ENCODE measurements around the gene SLIT3. TPM values are rescaled to one million over a fixed set of nuclear protein-coding genes. Genes with fewer than 3 reads are reported as not detected.

SLIT3 gene
- total RNA-seq, 1 experiment from 2014 or later = 0.10 TPM

DNA sequence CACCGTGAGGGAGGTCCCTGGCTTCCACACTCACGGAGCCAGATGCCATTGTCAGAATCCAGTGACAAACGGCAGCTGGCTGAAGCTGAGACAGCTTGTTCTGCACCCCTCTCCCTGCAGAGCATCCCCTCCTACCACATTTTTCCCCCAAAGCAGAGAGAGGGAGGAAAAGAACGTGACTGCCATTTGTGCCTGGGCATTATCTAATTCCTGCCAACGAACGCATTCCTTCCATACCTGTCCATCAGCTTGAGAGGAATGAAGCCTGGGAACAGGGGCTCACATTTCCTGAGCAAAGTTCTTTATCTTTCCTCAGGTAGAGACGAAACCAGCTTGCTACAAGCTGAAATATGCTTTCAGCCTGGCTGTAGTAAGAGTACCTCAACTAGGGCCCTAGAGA lies 175.4 kb downstream of the SLIT3 start:
- CTCF ChIA-PET = no interaction called here
- H3K9me3 ChIP-seq (ENCODE audit: control insufficient read depth in 1 of 2, insufficient read depth in 1 of 2, low read depth in 1 of 2, low read length in 2 of 2) = no peaks in the 10 kb centered on the region

More for the DNA sequence above, 175.4 kb downstream of the SLIT3 start:
- H3K79me2 ChIP-seq (ENCODE audit: insufficient read depth, low read length) = no peaks in the 10 kb centered on the region
- H3K27me3 ChIP-seq (ENCODE audit: insufficient read depth, low read length) = peaks cover 14% of the 10 kb centered on the region; the same call in 1 of the 2 replicates
- no peak overlapping the region for H3K4me3 ChIP-seq (replicated peaks in 1 of 2; ENCODE audit: low read depth in 1 of 2, low read length in 2 of 2)
- intact Hi-C loops (cut with micrococcal nuclease) = no loop called here
- no peaks in the 10 kb centered on the region for H3K4me1 ChIP-seq (ENCODE audit: control insufficient read depth in 1 of 2, insufficient read depth in 2 of 2, low read length in 2 of 2)
- no peaks in the 10 kb centered on the region for H4K20me1 ChIP-seq (ENCODE audit: insufficient read depth)
- H3K9ac ChIP-seq (ENCODE audit: low read length) = no peak overlapping the region
- H3K36me3 ChIP-seq (ENCODE audit: control insufficient read depth in 1 of 2, insufficient read depth in 2 of 2, low read length in 2 of 2) = no peaks in the 10 kb centered on the region
- no TSS peak for BruUV-seq (replicated peaks)
- TF ChIP-seq ELF1 (IDR thresholded peaks at IDR 0.05; ENCODE audit: borderline replicate concordance, low read depth) (no peak), EZH2phosphoT487 (IDR thresholded peaks at IDR 0.05; ENCODE audit: borderline replicate concordance) (no peak), JUND (IDR thresholded peaks at IDR 0.05) (no peak), POLR2AphosphoS5 (IDR thresholded peaks at IDR 0.05; ENCODE audit: low read depth, low read length) (no peak), SP1 (IDR thresholded peaks at IDR 0.05; ENCODE audit: low read depth) (no peak), SRF (IDR thresholded peaks at IDR 0.05; ENCODE audit: low read depth) (no peak), TCF7L2 (IDR thresholded peaks at IDR 0.05; ENCODE audit: borderline replicate concordance, extremely low read depth, insufficient read depth, insufficient read length) (no peak), SIN3A (IDR thresholded peaks at IDR 0.05; ENCODE audit: low read depth) (no peak), YY1 (IDR thresholded peaks at IDR 0.05; ENCODE audit: extremely low read depth, insufficient replicate concordance, low read depth, low read length) (no peak), FOSL1 (IDR thresholded peaks at IDR 0.05; ENCODE audit: low read depth) (no peak), CBX3 (IDR thresholded peaks at IDR 0.05; ENCODE audit: low read depth) (no peak), EGR1 (IDR thresholded peaks at IDR 0.05; ENCODE audit: low read depth) (no peak), RAD21 (IDR thresholded peaks at IDR 0.05; ENCODE audit: low read depth) (no peak), EZH2 (IDR thresholded peaks at IDR 0.05) (no peak), ZNF274 (IDR thresholded peaks at IDR 0.05; ENCODE audit: low read depth, low read length) (no peak)
- TF ChIP-seq, protein P1, sequence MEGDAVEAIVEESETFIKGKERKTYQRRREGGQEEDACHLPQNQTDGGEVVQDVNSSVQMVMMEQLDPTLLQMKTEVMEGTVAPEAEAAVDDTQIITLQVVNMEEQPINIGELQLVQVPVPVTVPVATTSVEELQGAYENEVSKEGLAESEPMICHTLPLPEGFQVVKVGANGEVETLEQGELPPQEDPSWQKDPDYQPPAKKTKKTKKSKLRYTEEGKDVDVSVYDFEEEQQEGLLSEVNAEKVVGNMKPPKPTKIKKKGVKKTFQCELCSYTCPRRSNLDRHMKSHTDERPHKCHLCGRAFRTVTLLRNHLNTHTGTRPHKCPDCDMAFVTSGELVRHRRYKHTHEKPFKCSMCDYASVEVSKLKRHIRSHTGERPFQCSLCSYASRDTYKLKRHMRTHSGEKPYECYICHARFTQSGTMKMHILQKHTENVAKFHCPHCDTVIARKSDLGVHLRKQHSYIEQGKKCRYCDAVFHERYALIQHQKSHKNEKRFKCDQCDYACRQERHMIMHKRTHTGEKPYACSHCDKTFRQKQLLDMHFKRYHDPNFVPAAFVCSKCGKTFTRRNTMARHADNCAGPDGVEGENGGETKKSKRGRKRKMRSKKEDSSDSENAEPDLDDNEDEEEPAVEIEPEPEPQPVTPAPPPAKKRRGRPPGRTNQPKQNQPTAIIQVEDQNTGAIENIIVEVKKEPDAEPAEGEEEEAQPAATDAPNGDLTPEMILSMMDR (IDR thresholded peaks at IDR 0.05 in 2 of 3, conservative IDR thresholded peaks at IDR 0.05 in 1 of 3; ENCODE audit: borderline replicate concordance in 1 of 3, insufficient read depth in 1 of 3, low read depth in 2 of 3, low read length in 2 of 3) = no peak
- TF ChIP-seq, protein P2, sequence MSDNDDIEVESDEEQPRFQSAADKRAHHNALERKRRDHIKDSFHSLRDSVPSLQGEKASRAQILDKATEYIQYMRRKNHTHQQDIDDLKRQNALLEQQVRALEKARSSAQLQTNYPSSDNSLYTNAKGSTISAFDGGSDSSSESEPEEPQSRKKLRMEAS (IDR thresholded peaks at IDR 0.05) = no peak
- TF ChIP-seq, protein P3, sequence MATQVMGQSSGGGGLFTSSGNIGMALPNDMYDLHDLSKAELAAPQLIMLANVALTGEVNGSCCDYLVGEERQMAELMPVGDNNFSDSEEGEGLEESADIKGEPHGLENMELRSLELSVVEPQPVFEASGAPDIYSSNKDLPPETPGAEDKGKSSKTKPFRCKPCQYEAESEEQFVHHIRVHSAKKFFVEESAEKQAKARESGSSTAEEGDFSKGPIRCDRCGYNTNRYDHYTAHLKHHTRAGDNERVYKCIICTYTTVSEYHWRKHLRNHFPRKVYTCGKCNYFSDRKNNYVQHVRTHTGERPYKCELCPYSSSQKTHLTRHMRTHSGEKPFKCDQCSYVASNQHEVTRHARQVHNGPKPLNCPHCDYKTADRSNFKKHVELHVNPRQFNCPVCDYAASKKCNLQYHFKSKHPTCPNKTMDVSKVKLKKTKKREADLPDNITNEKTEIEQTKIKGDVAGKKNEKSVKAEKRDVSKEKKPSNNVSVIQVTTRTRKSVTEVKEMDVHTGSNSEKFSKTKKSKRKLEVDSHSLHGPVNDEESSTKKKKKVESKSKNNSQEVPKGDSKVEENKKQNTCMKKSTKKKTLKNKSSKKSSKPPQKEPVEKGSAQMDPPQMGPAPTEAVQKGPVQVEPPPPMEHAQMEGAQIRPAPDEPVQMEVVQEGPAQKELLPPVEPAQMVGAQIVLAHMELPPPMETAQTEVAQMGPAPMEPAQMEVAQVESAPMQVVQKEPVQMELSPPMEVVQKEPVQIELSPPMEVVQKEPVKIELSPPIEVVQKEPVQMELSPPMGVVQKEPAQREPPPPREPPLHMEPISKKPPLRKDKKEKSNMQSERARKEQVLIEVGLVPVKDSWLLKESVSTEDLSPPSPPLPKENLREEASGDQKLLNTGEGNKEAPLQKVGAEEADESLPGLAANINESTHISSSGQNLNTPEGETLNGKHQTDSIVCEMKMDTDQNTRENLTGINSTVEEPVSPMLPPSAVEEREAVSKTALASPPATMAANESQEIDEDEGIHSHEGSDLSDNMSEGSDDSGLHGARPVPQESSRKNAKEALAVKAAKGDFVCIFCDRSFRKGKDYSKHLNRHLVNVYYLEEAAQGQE (IDR thresholded peaks at IDR 0.05; ENCODE audit: low read depth) = no peak
- DNase-seq (ENCODE audit: low read depth, low spot score) (no peak), ATAC-seq (no peak)
- ChIA-PET POLR2A (no interaction called here), RAD21 (ENCODE audit: low non-redundant PET in 1 of 2, low total read pairs in 2 of 2, uncharacterized antibody in 2 of 2, unreplicated experiment in 2 of 2) (no interaction called here)
- no peak overlapping the region for H3K27ac ChIP-seq (ENCODE audit: low read depth, low read length)
- no peak overlapping the region for H2AFZ ChIP-seq (ENCODE audit: low read depth, low read length, poor library complexity, severe bottlenecking)
- no peak overlapping the region for H3K4me2 ChIP-seq (ENCODE audit: low read length)
- no peaks in the 10 kb centered on the region for H3K9me2 ChIP-seq (ENCODE audit: insufficient read depth)

Data from HCT116 (cell line).